HG03520 (cell line): ENCODE results near the gene PAXX.

ENCODE experiments used
- ATAC-seq: cut with Tn5 transposase; IDR thresholded peaks from one replicate; pipeline ENCODE4 v1.9.1; 2021; ENCODE audit warnings: mild to moderate bottlenecking, moderate library complexity; ENCODE audit not compliant: unreplicated experiment

The PAXX gene

GRCh38 chr9:136991993-136992818, at the start of gene PAXX:
PAXX (plus strand) TSS chr9:136992422; CDS start chr9:136992444, 22 bp downstream.
- ATAC-seq: peak; percentile 72

GRCh38 chr9:136942881-136943230, 49.4 kb upstream of the PAXX start:
- no peak for ATAC-seq

- no peak for ATAC-seq
Measured at GRCh38 chr9:136943291-136944211, 48.7 kb upstream of the PAXX start.

GRCh38 chr9:136944212-136944518, 48.1 kb upstream of the PAXX start:
- ATAC-seq: peak; percentile 26

- ATAC-seq: peak; percentile 64
Measured at GRCh38 chr9:136944519-136945332, 47.5 kb upstream of the PAXX start, which contains the start of the genes C8G and FBXW5. C8G (plus strand) TSS chr9:136945243; CDS start chr9:136945321, 78 bp downstream. FBXW5 (minus strand) TSS chr9:136944738; CDS start chr9:136944083, 655 bp downstream.

- ATAC-seq: no peak
Measured at GRCh38 chr9:136945333-136946227, 46.6 kb upstream of the PAXX start.

GRCh38 chr9:136946228-136947027, 45.8 kb upstream of the PAXX start:
- no peak for ATAC-seq

- no peak for ATAC-seq
Measured at GRCh38 chr9:136947028-136947891, 45.0 kb upstream of the PAXX start.

- ATAC-seq: no peak
Measured at GRCh38 chr9:136947955-136948510, 44.2 kb upstream of the PAXX start.

GRCh38 chr9:136949239-136949816, 42.9 kb upstream of the PAXX start:
- no peak for ATAC-seq

- ATAC-seq: peak; percentile 81
Measured at GRCh38 chr9:136949817-136950655, 42.2 kb upstream of the PAXX start.

GRCh38 chr9:136950656-136951276, 41.5 kb upstream of the PAXX start:
- no peak for ATAC-seq

GRCh38 chr9:136951541-136952320, 40.5 kb upstream of the PAXX start, which contains the start of gene LCN12:
LCN12 (plus strand) TSS chr9:136952273; CDS start chr9:136952328, 55 bp downstream.
- ATAC-seq: no peak

GRCh38 chr9:136952321-136952850, 39.8 kb upstream of the PAXX start:
- no peak for ATAC-seq
